GM21786 (cell line): Measurements from ENCODE around the gene ARHGEF28.
A peak's percentile ranks its signal among the peaks of the same experiment; 100 is the strongest.

Source experiments
- ATAC-seq: cut with Tn5 transposase; IDR thresholded peaks from one replicate; pipeline ENCODE4 v1.9.1; 2021; ENCODE audit not compliant: unreplicated experiment

The ARHGEF28 gene

DNA sequence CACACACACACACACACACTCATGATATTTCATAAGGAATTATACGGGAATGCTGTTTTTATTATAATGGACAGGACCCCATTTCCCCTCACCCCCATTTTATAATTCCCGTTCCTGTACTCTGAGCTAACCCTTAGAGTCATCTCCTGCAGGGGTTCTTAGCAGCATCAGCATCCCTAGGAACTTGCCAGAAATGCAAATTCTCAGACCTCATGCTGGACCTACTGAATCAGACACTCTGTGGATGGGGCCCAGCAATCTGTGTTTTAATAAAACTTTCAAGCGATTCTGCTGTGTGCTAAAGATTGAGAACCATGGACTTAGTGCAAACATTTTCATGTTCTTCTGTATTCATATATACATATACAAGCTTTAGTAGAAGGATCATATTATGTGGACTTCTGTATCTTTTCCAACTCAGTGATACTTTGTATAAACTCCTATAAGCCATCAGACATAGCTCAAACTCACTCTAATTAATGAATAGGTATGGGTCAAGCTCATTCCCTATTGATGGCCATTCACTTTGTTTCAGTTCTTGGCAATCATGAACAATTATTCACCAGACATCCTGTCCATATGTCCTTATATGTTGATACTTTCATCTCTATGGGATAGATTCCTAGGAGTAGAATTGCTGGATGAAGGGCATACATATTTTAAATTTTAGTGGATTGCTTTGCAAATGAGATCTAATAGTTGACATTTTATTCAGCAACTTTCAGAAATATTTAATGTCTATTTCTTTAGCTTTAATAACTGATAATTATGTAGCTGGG is 65.5 kb downstream of the ARHGEF28 start:
- ATAC-seq = no peak

DNA sequence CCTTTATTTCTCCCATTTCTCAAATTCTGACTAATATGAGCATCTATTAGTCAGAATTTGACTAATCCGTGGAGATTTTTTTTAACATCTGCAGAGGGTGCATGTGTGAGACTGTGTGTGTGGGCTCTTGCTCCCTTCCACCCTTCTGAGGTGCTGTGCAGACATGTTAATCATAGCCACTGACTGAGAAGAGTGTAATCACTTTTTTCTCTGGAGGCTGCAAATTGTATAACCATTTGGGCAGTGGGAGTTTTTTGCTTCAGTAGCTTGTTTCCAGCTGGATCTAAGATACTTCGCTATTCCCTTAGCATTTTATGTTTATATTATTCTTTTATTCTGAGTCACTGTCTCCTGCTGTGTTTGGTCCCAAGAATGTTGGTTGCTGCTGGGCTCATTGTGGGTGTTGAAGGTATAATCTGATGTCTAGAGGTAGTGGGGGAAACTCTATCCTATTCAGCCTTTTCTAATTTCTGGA is 66.2 kb downstream of the ARHGEF28 start:
- ATAC-seq = no peak

DNA sequence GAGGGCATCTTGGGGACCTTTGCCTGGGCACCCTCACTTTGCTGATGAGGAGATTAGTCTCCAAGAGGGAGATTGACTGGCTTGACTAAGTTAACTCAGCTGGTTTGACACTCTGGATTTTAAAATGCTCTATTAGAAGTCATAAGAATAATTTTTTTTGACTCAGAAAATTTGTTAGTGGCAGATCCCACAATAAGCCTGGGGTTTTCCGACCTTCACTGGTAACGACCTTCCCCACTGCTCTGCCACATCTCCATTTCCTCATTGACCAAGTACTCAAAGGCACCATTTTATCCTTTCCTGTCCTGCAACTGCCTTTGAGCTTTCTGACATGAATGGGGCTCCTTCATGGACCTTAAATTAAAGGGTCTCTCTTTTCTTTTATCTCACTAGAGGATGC is 67.0 kb downstream of the ARHGEF28 start:
- ATAC-seq = no peak

DNA sequence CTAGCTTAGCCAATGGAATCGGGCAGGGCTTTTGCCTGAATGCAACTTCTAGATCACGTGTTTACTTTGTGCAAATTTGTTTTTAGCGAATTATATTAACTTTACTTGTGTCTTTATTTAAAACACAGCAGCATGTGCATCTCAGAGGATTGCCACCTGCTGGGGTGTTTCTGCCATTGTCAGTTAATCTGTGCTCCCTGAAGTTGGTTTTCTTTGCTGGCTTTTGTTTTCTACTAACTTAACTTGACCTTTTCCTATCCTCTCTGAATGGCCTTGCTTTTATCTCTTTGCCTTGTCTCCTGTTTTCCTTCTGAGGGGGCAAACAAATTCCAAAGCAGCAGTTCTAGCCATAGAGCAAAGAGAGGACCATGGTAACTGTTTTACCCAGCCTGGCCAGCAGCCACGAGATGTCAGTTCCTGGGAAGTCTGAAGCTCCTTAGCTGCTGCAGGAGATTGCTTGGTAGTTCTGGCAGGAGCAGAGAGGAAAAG is 67.6 kb downstream of the ARHGEF28 start:
- ATAC-seq = no peak

DNA sequence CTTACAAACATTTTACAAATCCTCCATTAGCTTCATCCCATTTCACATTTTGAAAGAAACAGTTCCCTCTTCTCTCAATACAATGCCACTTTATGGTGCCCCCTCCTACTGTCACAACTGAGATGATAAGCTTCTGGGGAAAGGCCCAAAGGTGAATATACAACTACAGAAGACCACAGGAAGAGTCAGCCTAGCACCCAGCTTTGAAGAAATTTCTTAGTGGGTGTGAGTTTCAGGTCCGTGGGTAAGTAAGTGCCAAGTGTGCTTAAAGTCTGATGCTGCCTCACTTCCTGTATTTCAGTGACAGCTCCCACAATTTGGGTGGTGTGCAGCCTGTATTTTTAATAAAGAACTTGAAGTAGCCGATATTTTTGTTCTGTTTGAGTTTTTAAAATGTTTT is 68.1 kb downstream of the ARHGEF28 start:
- peak; percentile 78 for ATAC-seq

DNA sequence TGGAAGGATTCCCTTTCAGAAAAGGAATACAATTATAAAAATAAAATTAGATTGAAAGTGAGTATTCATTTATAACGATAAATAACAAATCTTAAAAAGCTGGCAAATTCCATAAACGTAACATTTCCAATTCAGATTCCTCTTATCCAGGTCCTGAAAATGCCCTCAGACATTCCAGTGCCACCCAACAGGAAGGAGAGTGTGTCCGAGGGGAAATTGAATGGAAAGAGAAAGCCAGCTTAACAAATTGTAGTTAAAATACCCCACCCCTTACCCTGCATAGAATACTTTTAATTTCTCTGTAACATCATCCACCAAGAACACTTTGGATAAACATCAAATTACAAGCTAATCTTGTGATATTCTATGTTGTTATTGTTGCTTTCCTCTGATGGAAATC is 72.0 kb downstream of the ARHGEF28 start:
- no peak for ATAC-seq

DNA sequence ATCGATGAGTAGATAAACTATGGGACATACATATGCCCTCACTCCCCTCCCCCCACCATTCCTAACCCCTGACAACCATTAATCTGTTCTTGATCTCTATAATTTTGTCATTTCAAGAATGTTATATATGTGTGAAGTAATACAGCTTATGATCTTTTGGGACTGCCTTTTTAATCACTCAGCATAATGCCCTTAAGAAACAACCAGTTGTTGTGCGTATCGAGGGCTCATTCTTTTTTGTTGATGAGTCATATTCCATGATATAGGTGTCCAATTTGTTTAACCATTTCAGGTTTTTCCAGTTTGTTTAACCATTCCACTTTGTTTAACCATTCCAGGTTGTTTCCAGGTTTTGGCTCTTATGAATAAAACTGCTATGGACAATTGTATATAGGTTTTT is 75.6 kb downstream of the ARHGEF28 start:
- no peak for ATAC-seq

DNA sequence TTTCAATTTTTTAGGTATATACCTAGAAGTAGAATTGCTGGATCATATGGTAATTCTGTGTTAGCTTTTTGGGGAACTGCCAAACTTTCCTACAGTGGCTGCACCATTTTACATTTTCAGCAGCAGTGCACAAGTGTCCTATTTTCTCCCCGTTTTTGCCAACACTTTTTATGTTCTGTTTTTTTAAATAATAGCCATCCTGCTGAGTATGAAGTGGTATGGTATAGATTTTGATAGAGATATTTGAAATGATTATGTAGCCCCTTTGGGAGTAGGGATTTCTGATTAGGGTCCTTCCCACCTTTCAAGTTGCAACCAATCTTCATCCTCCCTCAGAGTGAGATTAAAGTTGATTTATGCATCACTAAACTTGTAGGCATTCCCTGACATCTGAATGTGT is 76.5 kb downstream of the ARHGEF28 start:
- ATAC-seq = no peak

DNA sequence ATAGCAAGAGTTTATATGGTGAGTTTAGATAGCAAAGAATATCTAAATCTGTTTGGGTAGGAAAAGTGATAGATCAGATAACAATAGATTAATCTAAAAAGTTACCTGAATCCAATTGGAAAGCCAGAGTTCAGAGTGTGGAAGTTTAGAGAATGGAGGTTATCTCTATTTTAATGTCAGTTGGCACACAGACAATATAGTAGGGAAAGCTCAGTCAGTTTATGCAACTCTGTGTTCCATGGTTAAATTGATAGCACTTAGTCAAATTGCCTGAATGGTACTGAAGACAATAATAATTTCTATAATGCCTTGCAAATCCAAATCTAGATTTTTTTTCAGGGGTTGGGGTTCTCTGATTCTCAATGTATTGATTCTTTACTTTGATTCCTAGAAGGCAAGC is 77.0 kb downstream of the ARHGEF28 start:
- no peak for ATAC-seq

DNA sequence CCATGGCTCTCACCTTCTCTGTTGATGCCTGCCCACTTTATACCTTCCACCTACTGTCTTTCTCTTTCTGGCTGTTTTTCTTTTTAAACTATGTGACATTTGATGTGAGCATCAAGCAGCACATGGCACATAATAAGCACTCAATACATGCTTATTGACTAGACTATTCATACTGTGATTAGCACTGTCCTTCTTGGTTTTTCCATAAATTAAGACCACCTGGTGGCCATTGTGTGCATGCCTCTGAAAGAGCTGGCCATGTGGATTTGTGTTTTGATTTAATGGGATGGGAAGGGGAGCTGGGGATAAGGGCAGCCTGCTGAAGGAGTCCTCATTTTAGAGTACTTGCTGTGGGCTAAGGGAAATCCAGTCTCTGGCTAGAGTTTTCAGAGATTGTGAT is 79.4 kb downstream of the ARHGEF28 start:
- ATAC-seq = no peak

DNA sequence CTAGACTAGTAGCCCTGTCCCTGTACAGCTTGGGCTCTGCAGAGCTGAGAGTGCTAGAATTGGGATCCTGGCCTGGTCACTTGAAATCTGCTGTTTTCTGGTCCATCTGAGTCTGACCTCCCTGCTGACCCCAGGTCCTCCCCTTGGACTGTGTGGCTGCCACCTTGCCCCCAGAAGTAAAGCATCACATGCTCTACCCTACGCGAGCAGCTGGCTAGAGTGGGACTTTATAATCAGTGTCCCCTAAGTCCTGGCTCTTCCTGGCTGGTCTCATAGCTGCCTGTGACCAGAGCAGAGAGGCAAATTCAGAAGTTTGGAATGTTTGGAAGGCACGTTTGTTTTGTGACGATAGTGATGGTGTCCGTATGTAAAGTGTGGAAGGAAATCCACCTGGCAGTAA is 81.0 kb downstream of the ARHGEF28 start:
- ATAC-seq = no peak

DNA sequence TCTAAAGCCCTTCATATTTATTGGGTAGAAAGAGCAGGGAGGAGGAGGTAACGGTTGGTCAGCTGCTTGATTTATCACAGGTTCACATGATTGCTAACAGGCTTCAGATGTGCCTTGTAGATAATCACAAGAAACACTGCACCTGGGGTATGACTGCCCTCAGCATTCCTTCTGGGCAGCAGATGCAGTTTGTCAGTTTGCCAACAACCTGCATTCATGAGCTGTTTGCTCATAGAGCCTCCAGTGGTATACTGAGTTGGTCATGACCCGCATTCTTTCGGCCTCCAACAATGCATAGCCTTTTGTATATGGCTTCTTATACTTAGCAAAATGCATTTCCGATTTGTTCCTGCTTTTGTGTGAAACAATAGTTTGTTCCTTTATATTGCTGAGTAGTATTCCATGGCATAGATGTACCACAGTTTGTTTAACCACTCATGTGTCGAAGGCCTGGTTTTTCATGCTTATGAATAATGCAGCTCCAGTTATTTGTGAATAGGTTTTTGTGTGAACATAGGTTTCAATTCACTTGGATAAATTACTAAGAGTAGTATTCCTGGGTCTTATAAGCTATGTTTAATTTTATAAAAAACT is 83.6 kb downstream of the ARHGEF28 start:
- no peak for ATAC-seq

DNA sequence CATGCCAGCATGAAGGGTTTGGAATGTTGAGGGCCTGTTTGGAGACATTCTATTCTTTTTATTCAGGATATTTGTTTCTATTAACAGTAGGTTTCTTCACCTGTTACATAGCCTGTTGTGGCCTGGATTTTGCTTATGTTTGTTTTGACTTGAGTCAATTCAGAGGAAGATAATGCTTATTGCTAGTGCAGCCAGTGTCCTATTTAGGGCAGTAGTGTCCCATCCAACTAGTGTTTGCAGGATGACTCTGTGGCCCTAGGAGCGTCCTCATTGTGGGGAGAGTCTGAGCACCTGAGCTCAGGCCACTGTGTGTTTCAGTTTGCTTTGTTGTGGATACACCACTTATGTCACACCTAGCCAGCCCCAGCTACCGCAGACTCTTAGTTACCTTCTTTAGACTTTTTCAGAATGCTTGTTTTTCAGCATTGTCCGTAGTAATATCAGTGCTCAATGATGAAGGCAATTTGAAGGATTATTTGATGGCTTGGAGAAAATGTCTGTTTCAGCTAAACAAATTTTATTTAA is 90.3 kb downstream of the ARHGEF28 start:
- no peak for ATAC-seq

DNA sequence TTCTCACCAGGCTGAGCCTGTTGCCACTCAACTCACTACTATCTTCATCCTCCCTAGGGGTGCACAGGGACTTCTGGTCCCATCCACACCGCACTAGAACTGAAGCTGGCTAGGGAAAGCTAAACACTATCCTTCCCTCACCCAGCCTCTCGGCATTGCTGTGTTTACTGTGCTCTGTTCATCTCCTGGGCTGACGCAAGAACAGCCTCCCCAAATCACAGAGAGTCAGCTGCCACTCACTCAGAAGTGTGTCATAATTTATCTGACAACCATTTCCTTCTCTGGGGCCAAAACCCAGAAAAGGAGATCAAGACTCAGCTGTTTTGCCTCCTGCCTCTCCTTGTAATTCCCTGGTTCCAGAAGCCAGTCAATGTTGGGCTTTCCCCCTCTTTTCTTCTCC is 92.8 kb downstream of the ARHGEF28 start:
- no peak for ATAC-seq

DNA sequence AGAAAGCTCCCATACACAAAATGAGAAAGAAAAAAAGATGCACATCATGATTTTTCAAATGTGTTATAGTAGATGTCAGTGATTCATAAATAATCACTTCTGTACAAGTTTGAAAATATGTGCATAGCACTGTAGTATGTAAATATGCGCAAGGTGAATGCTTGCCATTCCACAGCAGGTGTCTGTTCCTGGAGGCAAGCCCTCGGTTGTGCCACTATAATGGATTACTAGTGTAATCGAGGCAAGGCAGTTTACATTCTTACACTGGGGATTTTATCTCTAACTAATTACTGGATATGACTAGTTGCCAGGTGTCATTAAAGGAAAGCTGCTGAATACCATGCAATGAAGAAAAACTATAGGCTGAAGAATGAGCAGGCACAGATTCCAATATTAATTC is 93.6 kb downstream of the ARHGEF28 start:
- ATAC-seq = no peak

DNA sequence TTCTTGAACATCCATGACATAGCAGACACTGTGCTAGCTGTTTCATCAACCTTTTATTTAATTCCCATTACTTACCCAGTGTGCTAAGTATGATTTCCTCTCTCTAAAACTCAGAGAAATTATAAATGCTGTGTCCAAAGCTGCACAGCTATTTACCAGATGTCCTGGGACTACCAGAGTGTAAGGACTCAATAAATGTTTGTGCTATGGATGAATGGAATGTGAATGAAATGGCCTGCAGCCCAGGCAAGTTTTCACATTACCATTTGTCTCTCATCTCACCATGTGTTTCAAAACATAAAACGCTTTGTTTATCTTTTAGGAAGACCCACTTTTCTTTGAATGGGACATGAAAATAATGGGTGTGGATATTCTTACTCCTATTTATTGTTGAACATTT is 96.2 kb downstream of the ARHGEF28 start:
- no peak for ATAC-seq

DNA sequence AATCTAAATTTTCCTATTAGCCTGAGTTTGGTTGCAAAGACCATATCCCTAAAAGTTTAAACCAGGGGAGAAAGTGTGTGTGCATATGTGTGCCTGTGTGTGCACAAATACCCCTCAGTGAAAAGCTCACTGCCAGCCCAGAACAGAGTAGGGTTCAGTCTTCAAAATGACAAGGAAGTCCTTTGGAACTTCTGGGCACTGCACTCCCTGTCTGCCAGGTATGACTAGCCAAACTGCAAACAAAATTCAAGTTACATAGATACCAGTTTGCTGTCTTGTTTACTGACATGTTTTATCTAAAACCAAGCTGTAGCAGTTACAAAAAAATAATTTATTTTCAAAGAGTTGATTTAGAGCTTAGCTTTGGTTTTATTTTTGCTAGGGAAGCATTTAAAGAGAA is 100.1 kb downstream of the ARHGEF28 start:
- no peak for ATAC-seq

DNA sequence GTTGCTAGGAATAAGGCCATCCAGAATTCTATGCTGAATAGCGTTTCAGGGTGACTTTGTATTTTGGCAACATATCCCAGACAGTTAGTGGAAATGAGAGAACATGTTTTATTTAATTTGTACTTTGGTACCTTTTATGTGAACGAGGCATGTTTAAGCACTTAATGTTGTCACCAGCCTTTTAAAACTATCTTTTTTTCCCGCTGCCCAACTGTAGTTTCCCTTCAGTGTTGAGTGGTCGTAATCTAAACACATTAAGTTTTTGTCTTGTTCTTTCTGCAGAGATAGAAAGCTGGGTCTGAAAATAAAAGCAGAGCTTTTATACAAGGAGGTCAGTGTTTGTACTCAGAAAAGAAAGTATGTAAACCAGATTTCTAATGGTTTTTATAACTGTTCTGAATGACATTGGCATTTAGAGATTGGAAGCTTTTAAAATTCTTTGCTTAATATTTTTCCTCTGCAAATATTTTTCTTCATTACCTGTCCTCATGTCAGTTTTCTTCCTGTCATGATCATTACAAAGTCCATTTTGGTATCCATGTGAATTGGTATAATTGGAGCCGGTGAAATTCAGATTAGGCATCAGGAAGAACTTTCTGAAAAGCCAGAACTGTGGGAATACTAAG is 100.7 kb downstream of the ARHGEF28 start:
- no peak for ATAC-seq

DNA sequence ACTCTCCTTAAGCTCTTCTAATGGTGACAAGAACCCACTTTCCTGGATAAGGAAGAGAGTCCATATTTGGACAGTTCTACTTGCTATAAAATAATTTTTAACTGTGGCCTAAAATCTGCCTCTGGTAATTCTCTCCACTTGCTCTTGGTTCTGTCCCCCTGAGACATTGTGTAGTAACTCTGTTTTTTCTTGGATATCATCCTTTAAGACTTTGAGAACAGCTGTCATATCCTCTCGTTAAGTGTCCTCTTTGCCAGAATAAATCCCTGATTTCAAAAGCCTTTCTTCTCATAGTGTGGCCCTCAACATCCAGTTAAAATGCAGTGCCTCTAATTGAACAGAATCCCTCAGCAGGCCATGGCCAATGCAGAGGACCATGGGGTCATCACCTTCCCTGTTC is 101.5 kb downstream of the ARHGEF28 start:
- no peak for ATAC-seq

DNA sequence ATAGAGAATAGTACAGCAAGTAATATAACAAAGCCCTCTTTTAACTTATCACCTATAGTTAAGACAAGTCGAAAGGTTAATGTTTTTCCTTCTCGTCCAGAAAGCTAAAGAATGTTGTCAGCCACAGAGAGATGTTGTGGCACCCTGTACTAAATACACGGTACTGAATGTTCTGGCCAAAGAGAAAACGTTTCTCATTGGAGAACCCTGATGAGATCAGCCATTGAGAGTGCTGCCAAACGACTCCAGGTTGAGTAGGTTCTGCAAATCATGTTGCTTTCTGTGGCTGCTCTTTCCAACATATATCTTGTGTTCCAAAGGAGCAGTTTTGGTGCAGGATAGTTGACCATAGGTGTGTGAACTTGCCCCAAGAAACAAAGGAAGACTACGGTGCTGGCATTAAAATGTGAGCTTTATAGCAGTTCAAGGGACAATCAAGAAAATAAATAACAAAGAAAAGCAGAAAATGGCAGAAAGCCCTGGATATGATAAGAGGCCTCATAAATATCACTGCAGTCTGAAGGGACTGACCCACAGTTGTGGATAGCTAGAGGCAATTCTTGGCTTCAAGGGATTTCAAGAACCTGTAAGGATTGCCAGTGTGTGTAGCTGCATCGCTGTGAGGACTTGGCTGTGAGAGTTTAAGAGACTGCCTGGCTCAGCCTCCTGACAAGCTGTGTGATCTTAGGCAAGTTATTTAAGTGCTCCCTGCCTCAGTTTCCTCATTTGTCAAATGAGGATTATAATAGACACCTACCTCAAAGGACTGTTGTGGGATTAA is 102.7 kb downstream of the ARHGEF28 start:
- no peak for ATAC-seq

DNA sequence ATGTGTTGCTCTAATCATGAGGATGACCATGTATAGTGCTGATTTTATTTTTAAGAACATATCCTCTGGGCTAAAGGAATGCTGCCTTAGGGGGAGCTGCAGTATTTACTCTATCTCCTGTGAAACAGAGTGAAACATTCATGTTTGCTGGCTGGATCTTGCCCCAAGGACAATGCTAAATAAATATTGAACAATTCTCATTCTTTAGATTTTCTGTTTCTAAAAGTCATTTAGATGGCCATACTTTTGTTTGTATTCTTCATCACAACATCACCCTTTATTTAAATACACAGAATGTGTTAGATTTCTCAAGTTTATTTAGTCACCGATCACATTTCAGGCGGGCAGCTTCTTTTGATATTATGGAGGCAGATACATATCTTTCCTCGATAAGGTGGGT is 103.3 kb downstream of the ARHGEF28 start:
- no peak for ATAC-seq
